Measurements from ENCODE around the gene CHP1. TPM values are rescaled to one million over a fixed set of nuclear protein-coding genes. Genes with fewer than 3 reads are reported as not detected.
"Not testable (repeated sequence)": the region's sequence is repeated elsewhere in the genome, so short reads cannot be mapped to it uniquely, and the experiment has no call there.

The CHP1 gene
- total and polyA plus RNA-seq, 4 donors = 73.3 to 167 (median 101) TPM

GRCh38 chr15:41304149-41304770, 73.2 kb downstream of the CHP1 start:
- Histone ChIP-seq H3K9ac (ENCODE audit: insufficient read depth in 1 of 2, low read length in 2 of 2) (no peak overlapping the region), H3K27ac (ENCODE audit: low read depth in 1 of 2, low read length in 1 of 2) (no peak overlapping the region), H3K9me3 (ENCODE audit: control insufficient read depth in 4 of 4, insufficient read depth in 3 of 4, low read length in 3 of 4) (no peaks in the 10 kb centered on the region), H3K36me3 (ENCODE audit: control insufficient read depth in 4 of 4, insufficient read depth in 4 of 4, low read length in 4 of 4) (peaks cover 0 to 3% (median 1%) of the 10 kb centered on the region in 4 donors), H3K27me3 (ENCODE audit: control insufficient read depth in 3 of 3, insufficient read depth in 3 of 3, low read length in 2 of 3) (no peaks in the 10 kb centered on the region), H3K4me1 (ENCODE audit: control insufficient read depth in 5 of 5, insufficient read depth in 5 of 5, low read length in 5 of 5) (peaks cover 0 to 2% (median 0%) of the 10 kb centered on the region in 5 donors), H3K4me3 (no peak overlapping the region)
- DNase-seq (no peak), ATAC-seq (ENCODE audit: insufficient read depth, low FRiP score) (no peak)
- TF ChIP-seq CTCF (IDR thresholded peaks at IDR 0.05; ENCODE audit: control extremely low read depth, extremely low read depth) = no peak
- 58 to 83% methylated on average over 3 of the region's 3 CpGs for WGBS, 2 donors

- H3K9ac ChIP-seq (ENCODE audit: insufficient read depth in 1 of 2, low read length in 2 of 2) = no peak overlapping the region
- no peak for TF ChIP-seq CTCF (IDR thresholded peaks at IDR 0.05; ENCODE audit: control extremely low read depth, extremely low read depth)
- no peak overlapping the region for H3K4me3 ChIP-seq
- DNase-seq = no peak
- 94 to 96% methylated on average over 5 of the region's 5 CpGs for WGBS, 2 donors
- no peaks in the 10 kb centered on the region for H3K9me3 ChIP-seq (ENCODE audit: control insufficient read depth in 4 of 4, insufficient read depth in 3 of 4, low read length in 3 of 4)
- peaks cover 0 to 2% (median 0%) of the 10 kb centered on the region in 5 donors for H3K4me1 ChIP-seq (ENCODE audit: control insufficient read depth in 5 of 5, insufficient read depth in 5 of 5, low read length in 5 of 5)
- H3K36me3 ChIP-seq (ENCODE audit: control insufficient read depth in 4 of 4, insufficient read depth in 4 of 4, low read length in 4 of 4) = peaks cover 0 to 2% (median 0%) of the 10 kb centered on the region in 4 donors
- no peak for ATAC-seq (ENCODE audit: insufficient read depth, low FRiP score)
- no peaks in the 10 kb centered on the region for H3K27me3 ChIP-seq (ENCODE audit: control insufficient read depth in 3 of 3, insufficient read depth in 3 of 3, low read length in 2 of 3)
- no peak overlapping the region for H3K27ac ChIP-seq (ENCODE audit: low read depth in 1 of 2, low read length in 1 of 2)
Observed at GRCh38 chr15:41307679-41308078, 76.6 kb downstream of the CHP1 start.

- Histone ChIP-seq H3K27ac (ENCODE audit: low read depth in 1 of 2, low read length in 1 of 2) (no peak overlapping the region), H3K9ac (ENCODE audit: insufficient read depth in 1 of 2, low read length in 2 of 2) (no peak overlapping the region), H3K36me3 (ENCODE audit: control insufficient read depth in 4 of 4, insufficient read depth in 4 of 4, low read length in 4 of 4) (peaks cover 0 to 2% (median 0%) of the 10 kb centered on the region in 4 donors), H3K4me1 (ENCODE audit: control insufficient read depth in 5 of 5, insufficient read depth in 5 of 5, low read length in 5 of 5) (peaks cover 0 to 2% (median 0%) of the 10 kb centered on the region in 5 donors), H3K9me3 (ENCODE audit: control insufficient read depth in 4 of 4, insufficient read depth in 3 of 4, low read length in 3 of 4) (no peaks in the 10 kb centered on the region), H3K4me3 (no peak overlapping the region), H3K27me3 (ENCODE audit: control insufficient read depth in 3 of 3, insufficient read depth in 3 of 3, low read length in 2 of 3) (no peaks in the 10 kb centered on the region)
- no peak for TF ChIP-seq CTCF (IDR thresholded peaks at IDR 0.05; ENCODE audit: control extremely low read depth, extremely low read depth)
- ATAC-seq (ENCODE audit: insufficient read depth, low FRiP score) (no peak), DNase-seq (no peak)
- WGBS, 2 donors = 98 to 100% methylated on average over 2 of the region's 2 CpGs
Observed at GRCh38 chr15:41309226-41309905, 78.3 kb downstream of the CHP1 start.

DNA sequence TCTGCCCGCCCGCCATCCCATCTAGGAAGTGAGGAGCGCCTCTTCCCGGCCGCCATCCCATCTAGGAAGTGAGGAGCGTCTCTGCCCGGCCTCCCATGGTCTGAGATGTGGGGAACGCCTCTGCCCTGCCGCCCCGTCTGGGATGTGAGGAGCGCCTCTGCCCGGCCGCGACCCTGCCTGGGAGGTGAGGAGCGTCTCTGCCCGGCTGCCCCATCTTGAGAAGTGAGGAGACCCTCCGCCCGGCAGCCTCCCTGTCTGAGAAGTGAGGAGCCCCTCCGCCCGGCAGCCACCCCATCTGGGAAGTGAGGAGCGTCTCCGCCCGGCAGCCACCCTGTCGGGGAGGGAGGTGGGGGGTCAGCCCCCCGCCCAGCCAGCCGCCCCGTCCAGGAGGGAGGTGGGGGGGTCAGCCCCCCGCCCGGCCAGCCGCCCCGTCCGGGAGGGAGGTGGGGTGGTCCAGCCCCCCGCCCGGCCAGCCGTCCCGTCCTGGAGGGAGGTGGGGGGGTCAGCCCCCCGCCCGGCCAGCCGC, 89.8 kb downstream of the CHP1 start:
- H3K4me3 ChIP-seq; ATAC-seq (ENCODE audit: insufficient read depth, low FRiP score); H3K27me3 ChIP-seq (ENCODE audit: control insufficient read depth in 3 of 3, insufficient read depth in 3 of 3, low read length in 2 of 3); DNase-seq; H3K4me1 ChIP-seq (ENCODE audit: control insufficient read depth in 5 of 5, insufficient read depth in 5 of 5, low read length in 5 of 5); H3K9ac ChIP-seq (ENCODE audit: insufficient read depth in 1 of 2, low read length in 2 of 2); H3K36me3 ChIP-seq (ENCODE audit: control insufficient read depth in 4 of 4, insufficient read depth in 4 of 4, low read length in 4 of 4); H3K9me3 ChIP-seq (ENCODE audit: control insufficient read depth in 4 of 4, insufficient read depth in 3 of 4, low read length in 3 of 4); H3K27ac ChIP-seq (ENCODE audit: low read depth in 1 of 2, low read length in 1 of 2): not testable (repeated sequence)
- WGBS, 2 donors = 98 to 99% methylated on average over 34 to 39 of the region's 39 CpGs
